ENCODE measurements around the gene ZNF776.
"Not testable (repeated sequence)": the region's sequence is repeated elsewhere in the genome, so short reads cannot be mapped to it uniquely, and the experiment has no call there.

The ZNF776 gene

GRCh38 chr19:57746580-57747471, at the start of gene ZNF776:
Gene ZNF776 (plus strand): TSS chr19:57746815. CDS start chr19:57747059, 244 bp downstream.
- Mint-ChIP-seq H3K27me3 (ENCODE audit: low read depth) (no peaks in the 10 kb centered on the region), H3K4me3 (peak within 1 kb of the TSS; percentile 84), H3K36me3 (ENCODE audit: low read depth) (peaks cover 49% of the 10 kb centered on the region), H3K9me3 (peaks cover 43% of the 10 kb centered on the region), H3K27ac (peak within 1 kb of the TSS; percentile 86), H3K4me1 (ENCODE audit: low read depth) (peaks cover 11% of the 10 kb centered on the region)

GRCh38 chr19:57701625-57702024, 45.0 kb upstream of the ZNF776 start:
- Mint-ChIP-seq H3K36me3 (ENCODE audit: low read depth) (peaks cover 71% of the 10 kb centered on the region), H3K9me3 (peaks cover 77% of the 10 kb centered on the region), H3K4me1 (ENCODE audit: low read depth) (no peaks in the 10 kb centered on the region), H3K4me3 (no peak overlapping the region), H3K27me3 (ENCODE audit: low read depth) (no peaks in the 10 kb centered on the region), H3K27ac (no peak overlapping the region)

- H3K9me3 Mint-ChIP-seq: peaks cover 72% of the 10 kb centered on the region
- no peaks in the 10 kb centered on the region for H3K27me3 Mint-ChIP-seq (ENCODE audit: low read depth)
- no peak overlapping the region for H3K4me3 Mint-ChIP-seq
- H3K4me1 Mint-ChIP-seq (ENCODE audit: low read depth): peaks cover 14% of the 10 kb centered on the region
- no peak overlapping the region for H3K27ac Mint-ChIP-seq
- peaks cover 57% of the 10 kb centered on the region for H3K36me3 Mint-ChIP-seq (ENCODE audit: low read depth)
Measured at GRCh38 chr19:57706346-57706745, 40.3 kb upstream of the ZNF776 start.

- Mint-ChIP-seq H3K4me3 (peak within 1 kb of the TSS; percentile 85), H3K9me3 (peaks cover 69% of the 10 kb centered on the region), H3K4me1 (ENCODE audit: low read depth) (peaks cover 14% of the 10 kb centered on the region), H3K27ac (peak within 1 kb of the TSS; percentile 88), H3K36me3 (ENCODE audit: low read depth) (peaks cover 39% of the 10 kb centered on the region), H3K27me3 (ENCODE audit: low read depth) (no peaks in the 10 kb centered on the region)
Measured at GRCh38 chr19:57708641-57709361, 37.8 kb upstream of the ZNF776 start, which contains the start of gene ZNF154. Gene ZNF154 (minus strand): TSS chr19:57709204. CDS start chr19:57708971, 233 bp downstream.

- H3K27ac Mint-ChIP-seq: no peak overlapping the region
- H3K4me1 Mint-ChIP-seq (ENCODE audit: low read depth): peaks cover 14% of the 10 kb centered on the region
- peak overlapping the region; percentile 85 for H3K4me3 Mint-ChIP-seq
- no peaks in the 10 kb centered on the region for H3K27me3 Mint-ChIP-seq (ENCODE audit: low read depth)
- H3K36me3 Mint-ChIP-seq (ENCODE audit: low read depth): peaks cover 33% of the 10 kb centered on the region
- peaks cover 68% of the 10 kb centered on the region for H3K9me3 Mint-ChIP-seq
Measured at GRCh38 chr19:57709616-57710015, 37.0 kb upstream of the ZNF776 start.

GRCh38 chr19:57712222-57712621, 34.4 kb upstream of the ZNF776 start:
- H3K27me3 Mint-ChIP-seq (ENCODE audit: low read depth): no peaks in the 10 kb centered on the region
- H3K9me3 Mint-ChIP-seq: peaks cover 67% of the 10 kb centered on the region
- peaks cover 25% of the 10 kb centered on the region for H3K36me3 Mint-ChIP-seq (ENCODE audit: low read depth)
- no peak overlapping the region for H3K27ac Mint-ChIP-seq
- H3K4me1 Mint-ChIP-seq (ENCODE audit: low read depth): peaks cover 14% of the 10 kb centered on the region
- H3K4me3 Mint-ChIP-seq: no peak overlapping the region

GRCh38 chr19:57719424-57719823, 27.2 kb upstream of the ZNF776 start:
- peaks cover 4% of the 10 kb centered on the region for H3K4me1 Mint-ChIP-seq (ENCODE audit: low read depth)
- H3K9me3 Mint-ChIP-seq: peaks cover 80% of the 10 kb centered on the region
- H3K27ac Mint-ChIP-seq: no peak overlapping the region
- no peak overlapping the region for H3K4me3 Mint-ChIP-seq
- peaks cover 68% of the 10 kb centered on the region for H3K36me3 Mint-ChIP-seq (ENCODE audit: low read depth)
- no peaks in the 10 kb centered on the region for H3K27me3 Mint-ChIP-seq (ENCODE audit: low read depth)

GRCh38 chr19:57719901-57720519, 26.6 kb upstream of the ZNF776 start:
- Mint-ChIP-seq H3K4me1 (ENCODE audit: low read depth) (peaks cover 5% of the 10 kb centered on the region), H3K36me3 (ENCODE audit: low read depth) (peaks cover 73% of the 10 kb centered on the region), H3K4me3 (no peak overlapping the region), H3K27me3 (ENCODE audit: low read depth) (no peaks in the 10 kb centered on the region), H3K9me3 (peaks cover 79% of the 10 kb centered on the region), H3K27ac (no peak overlapping the region)

- Mint-ChIP-seq H3K4me3 (no peak overlapping the region), H3K9me3 (peaks cover 75% of the 10 kb centered on the region), H3K36me3 (ENCODE audit: low read depth) (peaks cover 71% of the 10 kb centered on the region), H3K27ac (no peak overlapping the region), H3K4me1 (ENCODE audit: low read depth) (peaks cover 5% of the 10 kb centered on the region), H3K27me3 (ENCODE audit: low read depth) (no peaks in the 10 kb centered on the region)
Measured at GRCh38 chr19:57720878-57721277, 25.7 kb upstream of the ZNF776 start.

- not testable (repeated sequence) for H3K27me3 Mint-ChIP-seq (ENCODE audit: low read depth); H3K4me1 Mint-ChIP-seq (ENCODE audit: low read depth); H3K27ac Mint-ChIP-seq; H3K36me3 Mint-ChIP-seq (ENCODE audit: low read depth); H3K4me3 Mint-ChIP-seq
- H3K9me3 Mint-ChIP-seq: peaks cover 17% of the 10 kb centered on the region
Measured at GRCh38 chr19:57738320-57738719, 8.3 kb upstream of the ZNF776 start.

- not testable (repeated sequence) for H3K27ac Mint-ChIP-seq; H3K36me3 Mint-ChIP-seq (ENCODE audit: low read depth); H3K4me3 Mint-ChIP-seq; H3K27me3 Mint-ChIP-seq (ENCODE audit: low read depth); H3K4me1 Mint-ChIP-seq (ENCODE audit: low read depth)
- peaks cover 17% of the 10 kb centered on the region for H3K9me3 Mint-ChIP-seq
Measured at GRCh38 chr19:57738770-57739169, 7.8 kb upstream of the ZNF776 start.

- peak overlapping the region; percentile 86 for H3K27ac Mint-ChIP-seq
- H3K27me3 Mint-ChIP-seq (ENCODE audit: low read depth): no peaks in the 10 kb centered on the region
- peaks cover 48% of the 10 kb centered on the region for H3K9me3 Mint-ChIP-seq
- H3K36me3 Mint-ChIP-seq (ENCODE audit: low read depth): peaks cover 55% of the 10 kb centered on the region
- peak overlapping the region; percentile 84 for H3K4me3 Mint-ChIP-seq
- H3K4me1 Mint-ChIP-seq (ENCODE audit: low read depth): peaks cover 11% of the 10 kb centered on the region
Measured at GRCh38 chr19:57747472-57747807, 825 bp downstream of the ZNF776 start.

- H3K36me3 Mint-ChIP-seq (ENCODE audit: low read depth): peaks cover 61% of the 10 kb centered on the region
- H3K27ac Mint-ChIP-seq: no peak overlapping the region
- H3K9me3 Mint-ChIP-seq: peaks cover 54% of the 10 kb centered on the region
Measured at GRCh38 chr19:57748029-57748428, 1.4 kb downstream of the ZNF776 start.

GRCh38 chr19:57754091-57754673, 7.6 kb downstream of the ZNF776 start:
- no peaks in the 10 kb centered on the region for H3K27me3 Mint-ChIP-seq (ENCODE audit: low read depth)
- H3K27ac Mint-ChIP-seq: no peak overlapping the region
- peaks cover 2% of the 10 kb centered on the region for H3K4me1 Mint-ChIP-seq (ENCODE audit: low read depth)
- H3K9me3 Mint-ChIP-seq: peaks cover 90% of the 10 kb centered on the region
- H3K4me3 Mint-ChIP-seq: no peak overlapping the region
- H3K36me3 Mint-ChIP-seq (ENCODE audit: low read depth): peaks cover 95% of the 10 kb centered on the region

More at GRCh38 chr19:57748029-57748428, 1.4 kb downstream of the ZNF776 start:
- Mint-ChIP-seq H3K4me1 (ENCODE audit: low read depth) (peaks cover 11% of the 10 kb centered on the region), H3K27me3 (ENCODE audit: low read depth) (no peaks in the 10 kb centered on the region), H3K4me3 (peak overlapping the region; percentile 84)
